Measurements from ENCODE around the gene AIMP1.

DNA sequence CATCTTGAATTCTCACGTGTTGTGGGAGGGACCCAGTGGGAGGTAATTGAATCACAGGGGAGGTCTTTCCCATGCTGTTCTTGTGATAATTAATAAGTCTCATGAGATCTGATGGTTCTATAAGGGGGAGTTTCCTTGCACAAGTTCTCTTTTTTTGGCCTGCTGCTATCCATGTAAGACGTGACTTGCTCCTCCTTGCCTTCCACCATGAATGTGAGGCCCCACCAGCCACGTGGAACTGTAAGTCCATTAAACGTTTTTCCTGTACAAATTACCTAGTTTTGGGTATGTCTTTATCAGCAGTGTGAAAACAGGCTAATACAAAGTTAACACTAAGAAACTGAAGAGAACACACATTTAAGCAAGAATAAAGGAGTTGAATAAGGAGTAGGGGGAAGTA lies 16.4 kb upstream of the AIMP1 start:
- TF ChIP-seq, protein P1, sequence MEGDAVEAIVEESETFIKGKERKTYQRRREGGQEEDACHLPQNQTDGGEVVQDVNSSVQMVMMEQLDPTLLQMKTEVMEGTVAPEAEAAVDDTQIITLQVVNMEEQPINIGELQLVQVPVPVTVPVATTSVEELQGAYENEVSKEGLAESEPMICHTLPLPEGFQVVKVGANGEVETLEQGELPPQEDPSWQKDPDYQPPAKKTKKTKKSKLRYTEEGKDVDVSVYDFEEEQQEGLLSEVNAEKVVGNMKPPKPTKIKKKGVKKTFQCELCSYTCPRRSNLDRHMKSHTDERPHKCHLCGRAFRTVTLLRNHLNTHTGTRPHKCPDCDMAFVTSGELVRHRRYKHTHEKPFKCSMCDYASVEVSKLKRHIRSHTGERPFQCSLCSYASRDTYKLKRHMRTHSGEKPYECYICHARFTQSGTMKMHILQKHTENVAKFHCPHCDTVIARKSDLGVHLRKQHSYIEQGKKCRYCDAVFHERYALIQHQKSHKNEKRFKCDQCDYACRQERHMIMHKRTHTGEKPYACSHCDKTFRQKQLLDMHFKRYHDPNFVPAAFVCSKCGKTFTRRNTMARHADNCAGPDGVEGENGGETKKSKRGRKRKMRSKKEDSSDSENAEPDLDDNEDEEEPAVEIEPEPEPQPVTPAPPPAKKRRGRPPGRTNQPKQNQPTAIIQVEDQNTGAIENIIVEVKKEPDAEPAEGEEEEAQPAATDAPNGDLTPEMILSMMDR (IDR thresholded peaks at IDR 0.05), result no peak
- no peak for TF ChIP-seq POLR2A (IDR thresholded peaks at IDR 0.05)

Data from ovary (tissue), 3 donors.